NCI-H82 treated with DMSO at 0.1 percent for 48 hours (cell line): ENCODE data around the gene CPN2.

Source experiments
- DNase-seq: peaks from one replicate; lab custom pipeline; 2025; ENCODE audit not compliant: unreplicated experiment; lab: John Stamatoyannopoulos, UW

Gene CPN2

GRCh38 chr3:194354315-194354714 is 3.2 kb upstream of the CPN2 start:
- DNase-seq, result no peak

- DNase-seq, result no peak
These were observed 1.6 kb upstream of the CPN2 start for GRCh38 chr3:194352667-194353246.

GRCh38 chr3:194351952-194352536 is 916 bp upstream of the CPN2 start:
- DNase-seq, result no peak

GRCh38 chr3:194350726-194351071 is 429 bp downstream of the CPN2 start:
- DNase-seq, result no peak

- no peak for DNase-seq
These were observed 2.8 kb downstream of the CPN2 start for GRCh38 chr3:194348354-194348753.

- DNase-seq, result no peak
These were observed 4.5 kb downstream of the CPN2 start for GRCh38 chr3:194346621-194347020.

GRCh38 chr3:194346035-194346434 is 5.1 kb downstream of the CPN2 start:
- no peak for DNase-seq

GRCh38 chr3:194344012-194344411 is 7.1 kb downstream of the CPN2 start:
- peak; percentile 56 for DNase-seq

GRCh38 chr3:194343561-194343893 is 7.6 kb downstream of the CPN2 start:
- DNase-seq, result no peak

- no peak for DNase-seq
These were observed 8.1 kb downstream of the CPN2 start for GRCh38 chr3:194342861-194343560.

GRCh38 chr3:194340757-194341400 is 10.2 kb downstream of the CPN2 start:
- no peak for DNase-seq

GRCh38 chr3:194339840-194340239 is 11.3 kb downstream of the CPN2 start:
- DNase-seq, result no peak

- DNase-seq, result no peak
These were observed 11.8 kb downstream of the CPN2 start for GRCh38 chr3:194339356-194339755.

- DNase-seq, result no peak
These were observed 13.0 kb downstream of the CPN2 start for GRCh38 chr3:194337965-194338753.

GRCh38 chr3:194336601-194337355 is 14.3 kb downstream of the CPN2 start:
- DNase-seq, result no peak

- no peak for DNase-seq
These were observed 17.2 kb downstream of the CPN2 start for GRCh38 chr3:194333981-194334320.

- no peak for DNase-seq
These were observed 17.7 kb downstream of the CPN2 start for GRCh38 chr3:194333212-194333980.

GRCh38 chr3:194332858-194333211 is 18.3 kb downstream of the CPN2 start:
- no peak for DNase-seq

GRCh38 chr3:194330579-194330978 is 20.5 kb downstream of the CPN2 start:
- no peak for DNase-seq

GRCh38 chr3:194330160-194330559 is 21.0 kb downstream of the CPN2 start:
- no peak for DNase-seq
